SU-DHL-6 (cell line): ENCODE data around the gene EPHB1.

Source experiments
- CTCF ChIP-seq: fragments of 200-600 bp; sonication (generic); IDR thresholded peaks from one replicate; pipeline ENCODE4 v1.5.1; 2017; ENCODE audit warnings: antibody characterized with exemption, mild to moderate bottlenecking, low read length, moderate library complexity; ENCODE audit not compliant: insufficient read depth, poor library complexity, severe bottlenecking
- EZH2phosphoT487 ChIP-seq: fragments of 200-600 bp; sonication (generic), shearing (Covaris generic); conservative IDR thresholded peaks from 2 replicates; pipeline ENCODE4 v1.6.1; 2018; ENCODE audit warnings: mild to moderate bottlenecking, antibody characterized with exemption, low read length, moderate library complexity, mixed read lengths

GRCh38 chr3:135034891-135035440 lies 239.9 kb downstream of the EPHB1 start:
- TF ChIP-seq CTCF (no peak), EZH2phosphoT487 (no peak)
